ENCODE data around the gene TMEM218.

GRCh38 chr11:125075242-125075625, 36.2 kb downstream of the TMEM218 start:
- TF ChIP-seq POLR2AphosphoS5 (IDR thresholded peaks at IDR 0.05; ENCODE audit: low read length) (no peak), CTCF (IDR thresholded peaks at IDR 0.05 in 2 of 3, conservative IDR thresholded peaks at IDR 0.05 in 1 of 3; ENCODE audit: control insufficient read depth in 2 of 3, extremely low read depth in 1 of 3, insufficient read depth in 1 of 3, low read depth in 3 of 3, low read length in 3 of 3) (no peak), FOXM1 (IDR thresholded peaks at IDR 0.05; ENCODE audit: low read depth, low read length) (no peak), POLR2A (IDR thresholded peaks at IDR 0.05; ENCODE audit: low read depth, low read length) (no peak), SP1 (IDR thresholded peaks at IDR 0.05; ENCODE audit: low read depth, low read length) (no peak), EZH2 (IDR thresholded peaks at IDR 0.05; ENCODE audit: borderline replicate concordance, control insufficient read depth, low read depth, low read length) (no peak)
- TF ChIP-seq, protein P1, sequence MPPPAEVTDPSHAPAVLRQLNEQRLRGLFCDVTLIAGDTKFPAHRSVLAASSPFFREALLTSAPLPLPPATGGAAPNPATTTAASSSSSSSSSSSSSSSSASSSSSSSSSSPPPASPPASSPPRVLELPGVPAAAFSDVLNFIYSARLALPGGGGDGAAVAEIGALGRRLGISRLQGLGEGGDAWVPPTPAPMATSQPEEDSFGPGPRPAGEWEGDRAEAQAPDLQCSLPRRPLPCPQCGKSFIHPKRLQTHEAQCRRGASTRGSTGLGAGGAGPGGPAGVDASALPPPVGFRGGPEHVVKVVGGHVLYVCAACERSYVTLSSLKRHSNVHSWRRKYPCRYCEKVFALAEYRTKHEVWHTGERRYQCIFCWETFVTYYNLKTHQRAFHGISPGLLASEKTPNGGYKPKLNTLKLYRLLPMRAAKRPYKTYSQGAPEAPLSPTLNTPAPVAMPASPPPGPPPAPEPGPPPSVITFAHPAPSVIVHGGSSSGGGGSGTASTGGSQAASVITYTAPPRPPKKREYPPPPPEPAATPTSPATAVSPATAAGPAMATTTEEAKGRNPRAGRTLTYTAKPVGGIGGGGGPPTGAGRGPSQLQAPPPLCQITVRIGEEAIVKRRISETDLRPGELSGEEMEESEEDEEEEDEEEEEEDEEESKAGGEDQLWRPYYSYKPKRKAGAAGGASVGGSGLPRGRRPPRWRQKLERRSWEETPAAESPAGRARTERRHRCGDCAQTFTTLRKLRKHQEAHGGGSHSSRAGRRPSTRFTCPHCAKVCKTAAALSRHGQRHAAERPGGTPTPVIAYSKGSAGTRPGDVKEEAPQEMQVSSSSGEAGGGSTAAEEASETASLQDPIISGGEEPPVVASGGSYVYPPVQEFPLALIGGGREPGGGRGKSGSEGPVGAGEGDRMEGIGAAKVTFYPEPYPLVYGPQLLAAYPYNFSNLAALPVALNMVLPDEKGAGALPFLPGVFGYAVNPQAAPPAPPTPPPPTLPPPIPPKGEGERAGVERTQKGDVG (CRISPR knock-in tag; IDR thresholded peaks at IDR 0.05) = no peak
